Uterus (tissue), 2 donors: Measurements from ENCODE around the gene NRDC.

Experiments used
- CTCF ChIP-seq, 4 experiments: fragments of 200-600 bp in 2 of 4; fragments of 450-650 bp in 2 of 4; sonication (generic) in 2 of 4; IDR thresholded peaks; one replicate each; pipeline ENCODE4 v1.5.1; 2016 to 2019; ENCODE audit warnings: antibody characterized with exemption in 4 of 4, mild to moderate bottlenecking in 2 of 4, moderate library complexity in 1 of 4
- POLR2A ChIP-seq, 2 donors: fragments of 450-650 bp; IDR thresholded peaks; one replicate each; pipeline ENCODE4 v1.6.1; 2016; ENCODE audit warnings: antibody characterized with exemption in 2 of 2, mild to moderate bottlenecking in 1 of 2, moderate library complexity in 1 of 2

DNA sequence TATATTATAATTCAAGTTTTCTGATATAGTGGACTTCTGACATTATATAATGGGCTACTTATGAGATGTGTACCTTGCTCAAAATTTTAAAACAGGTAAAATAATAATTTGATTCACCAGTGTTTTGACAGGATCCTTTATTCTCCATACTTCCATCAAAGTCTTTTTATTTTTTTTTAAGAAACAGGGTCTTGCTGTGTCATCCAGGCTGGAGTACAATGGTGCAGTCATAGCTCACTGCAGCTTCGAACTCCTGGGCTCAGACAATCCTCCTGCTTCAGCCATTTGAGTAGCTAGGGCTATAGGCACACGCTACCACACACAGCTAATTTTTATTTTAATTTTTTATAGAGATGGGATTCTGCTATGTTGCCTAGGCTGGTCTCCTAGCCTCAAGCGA, 129.4 kb downstream of the NRDC start:
- TF ChIP-seq CTCF (IDR thresholded peaks at IDR 0.05) (no peak), POLR2A (IDR thresholded peaks at IDR 0.05) (no peak)
